GM13977 (cell line): ENCODE results near the gene LPXN.

ENCODE experiments used
- DNase-seq: peaks from one replicate; pipeline ENCODE4 v3.0.0; 2012; ENCODE audit warnings: low spot score
- CTCF ChIP-seq: IDR thresholded peaks from 2 replicates; pipeline ENCODE4 v1.5.1; 2012; ENCODE audit warnings: mild to moderate bottlenecking, control low read depth; ENCODE audit not compliant: insufficient read depth; ENCODE audit errors: extremely low read depth, missing control alignments
- in situ Hi-C: fragments of 300-500 bp; cut with MboI; formaldehyde crosslinking; loops from one replicate; pipeline ENCODE4 v1.12.0; 2022; ENCODE audit warnings: low sequenced_read_pairs, low pct_unique_long_range_greater_than_20kb, mixed read lengths, inconsistent platforms; ENCODE audit not compliant: unreplicated experiment

Gene LPXN

GRCh38 chr11:58582437-58582836 lies 6.8 kb upstream of the LPXN start:
- in situ Hi-C loops = no loop called here
- DNase-seq = no peak
- TF ChIP-seq CTCF = no peak

GRCh38 chr11:58580311-58580710 lies 4.7 kb upstream of the LPXN start:
- no peak for DNase-seq
- TF ChIP-seq CTCF = no peak
- in situ Hi-C loops = no loop called here

GRCh38 chr11:58579192-58580129 lies 3.8 kb upstream of the LPXN start:
- TF ChIP-seq CTCF = peak; percentile 86
- in situ Hi-C loops = no loop called here

GRCh38 chr11:58578635-58579191 lies 3.1 kb upstream of the LPXN start, which contains the start of gene ZFP91:
ZFP91 (plus strand) TSS chr11:58579063; CDS start chr11:58579282, 219 bp downstream.
- peak; percentile 88 for DNase-seq
- TF ChIP-seq CTCF = no peak
- in situ Hi-C loops = no loop called here

More at GRCh38 chr11:58579192-58580129, 3.8 kb upstream of the LPXN start:
- DNase-seq = peak; percentile 69

GRCh38 chr11:58578136-58578634 lies 2.5 kb upstream of the LPXN start:
- in situ Hi-C loops = no loop called here
- TF ChIP-seq CTCF = no peak

GRCh38 chr11:58577555-58578135 lies 2.0 kb upstream of the LPXN start:
- in situ Hi-C loops = no loop called here
- no peak for TF ChIP-seq CTCF
- peak; percentile 29 for DNase-seq

More at GRCh38 chr11:58578136-58578634, 2.5 kb upstream of the LPXN start:
- peak; percentile 60 for DNase-seq
